NT2/D1 (cell line): ENCODE data around the gene MOGAT3.
A peak's percentile ranks its signal among the peaks of the same experiment; 100 is the strongest.

ENCODE experiments used
- DNase-seq: peaks from one replicate; pipeline ENCODE4 v3.0.0-alpha.2; 2011; ENCODE audit warnings: low read depth, low spot score
- H3K27me3 ChIP-seq: 2 replicates; pipeline ENCODE4 v1.6.0; 2011; ENCODE audit warnings: mild to moderate bottlenecking; ENCODE audit not compliant: insufficient read length, insufficient read depth
- H3K36me3 ChIP-seq: 2 replicates; pipeline ENCODE4 v1.6.1; 2011; ENCODE audit warnings: mild to moderate bottlenecking, low read length, mixed read lengths; ENCODE audit not compliant: insufficient read depth, insufficient read length
- H3K4me1 ChIP-seq: 2 replicates; pipeline ENCODE4 v1.5.1; 2011; ENCODE audit not compliant: insufficient read depth, insufficient read length
- H3K4me3 ChIP-seq: 2 replicates; pipeline ENCODE4 v1.5.1; 2011; ENCODE audit warnings: low read depth; ENCODE audit not compliant: insufficient read length
- H3K9ac ChIP-seq: 2 replicates; pipeline ENCODE4 v1.6.0; 2011; ENCODE audit warnings: low read depth; ENCODE audit not compliant: insufficient read length
- H3K9me3 ChIP-seq: 2 replicates; pipeline ENCODE4 v1.5.1; 2011; ENCODE audit warnings: mild to moderate bottlenecking, low read length; ENCODE audit not compliant: insufficient read depth
- SUZ12 ChIP-seq: IDR thresholded peaks from 2 replicates; pipeline ENCODE4 v1.6.1; 2011; ENCODE audit not compliant: insufficient read length, insufficient read depth; ENCODE audit errors: extremely low read depth
- YY1 ChIP-seq: IDR thresholded peaks from 2 replicates; pipeline ENCODE4 v1.6.1; 2011; ENCODE audit not compliant: insufficient read length, insufficient read depth
- ZNF274 ChIP-seq: IDR thresholded peaks from 2 replicates; pipeline ENCODE4 v1.6.1; 2011; ENCODE audit warnings: mild to moderate bottlenecking, low read depth, low read length

The MOGAT3 gene

GRCh38 chr7:101169110-101169837 is 31.6 kb downstream of the MOGAT3 start:
- Histone ChIP-seq H3K4me3 (peak overlapping the region; percentile 29), H3K9ac (peak overlapping the region; percentile 58), H3K9me3 (no peaks in the 10 kb centered on the region), H3K27me3 (peaks cover 80% of the 10 kb centered on the region), H3K4me1 (peaks cover 25% of the 10 kb centered on the region), H3K36me3 (no peaks in the 10 kb centered on the region)
- DNase-seq = no peak
- TF ChIP-seq YY1 (no peak), ZNF274 (no peak), SUZ12 (no peak)

GRCh38 chr7:101168412-101169049 is 32.3 kb downstream of the MOGAT3 start:
- Histone ChIP-seq H3K4me1 (peaks cover 25% of the 10 kb centered on the region), H3K27me3 (peaks cover 72% of the 10 kb centered on the region), H3K4me3 (no peak overlapping the region), H3K36me3 (no peaks in the 10 kb centered on the region), H3K9me3 (no peaks in the 10 kb centered on the region), H3K9ac (peak overlapping the region; percentile 11)
- DNase-seq = no peak
- TF ChIP-seq SUZ12 = no peak
- no peak for TF ChIP-seq ZNF274
- TF ChIP-seq YY1 = no peak

GRCh38 chr7:101167645-101168411 is 33.0 kb downstream of the MOGAT3 start:
- H3K27me3 ChIP-seq = peaks cover 65% of the 10 kb centered on the region
- no peak for DNase-seq

GRCh38 chr7:101166909-101167644 is 33.8 kb downstream of the MOGAT3 start:
- TF ChIP-seq YY1 = no peak
- no peak for TF ChIP-seq SUZ12
- TF ChIP-seq ZNF274 = no peak
- Histone ChIP-seq H3K4me1 (peaks cover 15% of the 10 kb centered on the region), H3K4me3 (peak overlapping the region; percentile 34), H3K9ac (peak overlapping the region; percentile 6), H3K27me3 (peaks cover 58% of the 10 kb centered on the region), H3K9me3 (no peaks in the 10 kb centered on the region), H3K36me3 (no peaks in the 10 kb centered on the region)
- peak; percentile 85 for DNase-seq

More at GRCh38 chr7:101167645-101168411, 33.0 kb downstream of the MOGAT3 start:
- no peak for TF ChIP-seq ZNF274
- no peak for TF ChIP-seq YY1
- no peak for TF ChIP-seq SUZ12
- Histone ChIP-seq H3K36me3 (no peaks in the 10 kb centered on the region), H3K4me1 (peaks cover 23% of the 10 kb centered on the region), H3K9ac (peak overlapping the region; percentile 11), H3K9me3 (no peaks in the 10 kb centered on the region), H3K4me3 (peak overlapping the region; percentile 32)

- DNase-seq = no peak
- Histone ChIP-seq H3K9ac (peak overlapping the region; percentile 6), H3K9me3 (no peaks in the 10 kb centered on the region), H3K27me3 (peaks cover 53% of the 10 kb centered on the region), H3K36me3 (no peaks in the 10 kb centered on the region), H3K4me1 (peaks cover 14% of the 10 kb centered on the region), H3K4me3 (peak overlapping the region; percentile 34)
- no peak for TF ChIP-seq SUZ12
- no peak for TF ChIP-seq ZNF274
- no peak for TF ChIP-seq YY1
Observed at GRCh38 chr7:101166648-101166908, 34.3 kb downstream of the MOGAT3 start.

GRCh38 chr7:101165958-101166647 is 34.7 kb downstream of the MOGAT3 start:
- H3K9ac ChIP-seq = peak overlapping the region; percentile 61
- no peaks in the 10 kb centered on the region for H3K36me3 ChIP-seq
- no peaks in the 10 kb centered on the region for H3K9me3 ChIP-seq
- peak overlapping the region; percentile 49 for H3K4me3 ChIP-seq
- H3K4me1 ChIP-seq = peaks cover 11% of the 10 kb centered on the region
- peaks cover 48% of the 10 kb centered on the region for H3K27me3 ChIP-seq
- TF ChIP-seq ZNF274 (no peak), SUZ12 (no peak), YY1 (no peak)
- DNase-seq = no peak
